ENCODE results near the gene PODN.

PODN gene

GRCh38 chr1:53114581-53115400 lies 52.8 kb downstream of the PODN start:
- DNase-seq (ENCODE audit: low spot score), result no peak

- DNase-seq (ENCODE audit: low spot score), result no peak
Observed at GRCh38 chr1:53115403-53116306, 53.6 kb downstream of the PODN start.

GRCh38 chr1:53116307-53116810 lies 54.3 kb downstream of the PODN start:
- DNase-seq (ENCODE audit: low spot score), result no peak

GRCh38 chr1:53116933-53117600 lies 55.1 kb downstream of the PODN start:
- DNase-seq (ENCODE audit: low spot score), result no peak

GRCh38 chr1:53117836-53118235 lies 55.8 kb downstream of the PODN start:
- DNase-seq (ENCODE audit: low spot score), result no peak

GRCh38 chr1:53120659-53121058 lies 58.6 kb downstream of the PODN start:
- DNase-seq (ENCODE audit: low spot score), result no peak

GRCh38 chr1:53121319-53122172 lies 59.5 kb downstream of the PODN start:
- DNase-seq (ENCODE audit: low spot score), result no peak

GRCh38 chr1:53122201-53122885 lies 60.3 kb downstream of the PODN start:
- DNase-seq (ENCODE audit: low spot score), result no peak

- DNase-seq (ENCODE audit: low spot score), result no peak
Observed at GRCh38 chr1:53122961-53123413, 61.0 kb downstream of the PODN start.

GRCh38 chr1:53123453-53124140 lies 61.6 kb downstream of the PODN start:
- DNase-seq (ENCODE audit: low spot score), result no peak

GRCh38 chr1:53125122-53125521 lies 63.1 kb downstream of the PODN start:
- no peak for DNase-seq (ENCODE audit: low spot score)

GRCh38 chr1:53125623-53126360 lies 63.8 kb downstream of the PODN start:
- DNase-seq (ENCODE audit: low spot score), result no peak

- DNase-seq (ENCODE audit: low spot score), result no peak
Observed at GRCh38 chr1:53126495-53126894, 64.5 kb downstream of the PODN start.

- DNase-seq (ENCODE audit: low spot score), result no peak
Observed at GRCh38 chr1:53127546-53127945, 65.5 kb downstream of the PODN start.

- no peak for DNase-seq (ENCODE audit: low spot score)
Observed at GRCh38 chr1:53128401-53128800, 66.4 kb downstream of the PODN start.

- DNase-seq (ENCODE audit: low spot score), result no peak
Observed at GRCh38 chr1:53129891-53130597, 68.0 kb downstream of the PODN start.

GRCh38 chr1:53130598-53130877 lies 68.5 kb downstream of the PODN start:
- DNase-seq (ENCODE audit: low spot score), result no peak

- DNase-seq (ENCODE audit: low spot score), result no peak
Observed at GRCh38 chr1:53130878-53131589, 69.0 kb downstream of the PODN start.

Data from RKO (cell line).